ENCODE data around the gene HOXC9.

DNA sequence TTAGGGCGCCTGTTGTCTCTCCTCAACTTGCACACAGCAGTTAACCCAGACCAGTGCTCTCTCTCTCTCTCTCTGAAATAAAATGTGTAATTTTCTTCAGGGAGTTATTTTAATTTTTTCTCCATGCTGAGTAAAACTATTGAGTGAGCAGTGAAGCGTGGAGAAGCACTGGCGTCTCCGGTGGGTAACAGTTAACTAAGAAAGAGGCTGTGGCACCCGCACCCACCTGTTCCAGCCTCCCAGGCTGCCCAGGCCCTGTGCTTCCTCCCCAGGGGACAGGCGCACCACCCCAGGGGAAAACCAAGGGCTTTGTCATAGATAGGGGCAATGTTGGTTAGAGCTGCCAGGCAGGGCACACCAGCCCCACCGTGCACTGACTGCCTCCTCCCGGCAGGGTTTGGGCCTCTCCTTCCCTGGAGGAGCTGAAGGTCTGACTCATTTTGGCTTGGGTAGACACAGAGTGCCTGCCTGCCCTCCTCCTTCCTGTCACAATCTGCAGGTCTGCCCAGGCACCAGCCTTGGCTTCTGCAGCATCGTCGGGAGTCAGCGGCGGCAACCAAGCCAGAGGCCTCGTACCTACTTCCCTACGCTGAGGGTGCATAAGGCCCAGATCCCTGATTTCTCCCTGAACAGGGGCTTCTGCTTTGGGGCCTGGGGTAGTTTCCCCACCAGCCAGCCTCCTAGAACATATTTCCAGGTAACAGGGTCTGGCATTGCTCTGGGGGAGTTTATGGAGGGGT is 36.8 kb downstream of the HOXC9 start:
- TF ChIP-seq CTCF (IDR thresholded peaks at IDR 0.05 in 2 of 3, conservative IDR thresholded peaks at IDR 0.05 in 1 of 3; ENCODE audit: borderline replicate concordance in 1 of 3, insufficient read depth in 1 of 3, low read depth in 2 of 3, low read length in 2 of 3), result no peak; a peak in 1 of 6 replicates
- TF ChIP-seq POLR2A (IDR thresholded peaks at IDR 0.05; ENCODE audit: borderline replicate concordance, extremely low read depth, insufficient read depth, insufficient read length), result no peak
- TF ChIP-seq ZNF274 (IDR thresholded peaks at IDR 0.05; ENCODE audit: low read depth, low read length), result no peak
- no peak for TF ChIP-seq EGR1 (IDR thresholded peaks at IDR 0.05; ENCODE audit: low read depth)
- no peak; the same call in 1 of the 2 replicates for TF ChIP-seq RAD21 (IDR thresholded peaks at IDR 0.05; ENCODE audit: low read depth)
- TF ChIP-seq EZH2 (IDR thresholded peaks at IDR 0.05), result no peak
- TF ChIP-seq POLR2AphosphoS5 (IDR thresholded peaks at IDR 0.05; ENCODE audit: low read depth, low read length), result no peak
- no peak for TF ChIP-seq FOSL1 (IDR thresholded peaks at IDR 0.05; ENCODE audit: low read depth)
- no peak for TF ChIP-seq JUND (IDR thresholded peaks at IDR 0.05)
- TF ChIP-seq EZH2phosphoT487 (IDR thresholded peaks at IDR 0.05; ENCODE audit: borderline replicate concordance), result no peak
- TF ChIP-seq YY1 (IDR thresholded peaks at IDR 0.05; ENCODE audit: extremely low read depth, insufficient replicate concordance, low read depth, low read length), result no peak
- TF ChIP-seq, protein P1, sequence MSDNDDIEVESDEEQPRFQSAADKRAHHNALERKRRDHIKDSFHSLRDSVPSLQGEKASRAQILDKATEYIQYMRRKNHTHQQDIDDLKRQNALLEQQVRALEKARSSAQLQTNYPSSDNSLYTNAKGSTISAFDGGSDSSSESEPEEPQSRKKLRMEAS (IDR thresholded peaks at IDR 0.05), result no peak
- no peak for TF ChIP-seq SP1 (IDR thresholded peaks at IDR 0.05; ENCODE audit: low read depth)
- no peak for TF ChIP-seq SIN3A (IDR thresholded peaks at IDR 0.05; ENCODE audit: low read depth)

Data from HCT116 (cell line).